Stimulated activated CD8-positive, alpha-beta memory T cell treated with anti-CD3 and anti-CD28 coated beads, Interleukin-7, amount 100 ng/mL, for 24 hours (primary cell): ENCODE results near the gene PDE6D.
A peak's percentile ranks its signal among the peaks of the same experiment; 100 is the strongest.

Source experiments
- DNase-seq: peaks from one replicate; pipeline ENCODE4 v3.0.0-alpha.2; 2020; ENCODE audit warnings: low read depth

The PDE6D gene

GRCh38 chr2:231780909-231781797 is at the start of gene PDE6D:
Gene PDE6D, minus strand, starts transcription at chr2:231781282. Its CDS starts 168 bp downstream, at chr2:231781114.
- peak; percentile 97 for DNase-seq

GRCh38 chr2:231821908-231822307 is 40.8 kb upstream of the PDE6D start:
- no peak for DNase-seq

- DNase-seq = no peak
These were observed 39.8 kb upstream of the PDE6D start for GRCh38 chr2:231820786-231821303.

GRCh38 chr2:231819447-231820042 is 38.5 kb upstream of the PDE6D start:
- no peak for DNase-seq

GRCh38 chr2:231816327-231817026 is 35.4 kb upstream of the PDE6D start:
- DNase-seq = no peak

GRCh38 chr2:231810905-231811304 is 29.8 kb upstream of the PDE6D start:
- DNase-seq = no peak

- DNase-seq = no peak
These were observed 25.9 kb upstream of the PDE6D start for GRCh38 chr2:231807020-231807419.

GRCh38 chr2:231803501-231804138 is 22.5 kb upstream of the PDE6D start:
- no peak for DNase-seq

GRCh38 chr2:231800493-231801091 is 19.5 kb upstream of the PDE6D start:
- no peak for DNase-seq

GRCh38 chr2:231795525-231796327 is 14.6 kb upstream of the PDE6D start:
- DNase-seq = no peak

- no peak for DNase-seq
These were observed 13.3 kb upstream of the PDE6D start for GRCh38 chr2:231794383-231794782.

- no peak for DNase-seq
These were observed 10.0 kb upstream of the PDE6D start for GRCh38 chr2:231791107-231791506.

GRCh38 chr2:231786917-231787292 is 5.8 kb upstream of the PDE6D start:
- no peak for DNase-seq

GRCh38 chr2:231786177-231786916 is 5.3 kb upstream of the PDE6D start, which contains the start of gene COPS7B:
Gene COPS7B, plus strand, starts transcription at chr2:231786445. Its CDS starts 2,126 bp downstream, at chr2:231788571.
- peak; percentile 76 for DNase-seq

- no peak for DNase-seq
These were observed 4.7 kb upstream of the PDE6D start for GRCh38 chr2:231785822-231786176.

- DNase-seq = no peak
These were observed 4.3 kb upstream of the PDE6D start for GRCh38 chr2:231785413-231785812.

- no peak for DNase-seq
These were observed 980 bp upstream of the PDE6D start for GRCh38 chr2:231781798-231782726.

- no peak for DNase-seq
These were observed 766 bp downstream of the PDE6D start for GRCh38 chr2:231780123-231780908.
